Left kidney (tissue), 8 donors: ENCODE measurements around the gene EGR1. TPM values are rescaled to one million over a fixed set of nuclear protein-coding genes. Genes with fewer than 3 reads are reported as not detected.

Experiments used
- DNase-seq: peaks from one replicate; pipeline ENCODE4 v3.0.0-alpha.2; 2013
- long read RNA-seq, 8 donors: transcript quantifications; one replicate each; lab custom pipeline, GENCODE V29; 2026
- polyA plus RNA-seq: library from polyadenylated mRNA; unstranded; fragments of 120-200 nt; gene quantifications from one replicate; pipeline ENCODE4 v1.2.1, GENCODE V29; 2013; ENCODE audit not compliant: insufficient read length

Gene EGR1
- 244 TPM for polyA plus RNA-seq
- long read RNA-seq, donor 1, transcript EGR1-201 (2 exons, 3,138 nt): major isoform, 94 of 94 reads
- long read RNA-seq, donor 1, partial matches to known transcripts: 0 of 94 reads
- long read RNA-seq, donor 1, other reads (novel, unspliced or antisense): 0 of 94 reads
- long read RNA-seq, donor 2, transcript EGR1-201 (2 exons, 3,138 nt): major isoform, 12 of 12 reads
- long read RNA-seq, donor 2, partial matches to known transcripts: 0 of 12 reads
- long read RNA-seq, donor 2, other reads (novel, unspliced or antisense): 0 of 12 reads
- long read RNA-seq, donor 3, transcript EGR1-201 (2 exons, 3,138 nt): major isoform, 100 of 157 reads
- long read RNA-seq, donor 3, partial matches to known transcripts: 57 of 157 reads
- long read RNA-seq, donor 3, other reads (novel, unspliced or antisense): 0 of 157 reads
- long read RNA-seq, donor 4, transcript EGR1-201 (2 exons, 3,138 nt): major isoform, 11 of 11 reads
- long read RNA-seq, donor 4, partial matches to known transcripts: 0 of 11 reads
- long read RNA-seq, donor 4, other reads (novel, unspliced or antisense): 0 of 11 reads
- long read RNA-seq, donor 5, transcript EGR1-201 (2 exons, 3,138 nt): major isoform, 159 of 164 reads
- long read RNA-seq, donor 5, partial matches to known transcripts: 0 of 164 reads
- long read RNA-seq, donor 5, other reads (novel, unspliced or antisense): 5 of 164 reads
- long read RNA-seq, donor 6, transcript EGR1-201 (2 exons, 3,138 nt): major isoform, 82 of 94 reads
- long read RNA-seq, donor 6, partial matches to known transcripts: 12 of 94 reads
- long read RNA-seq, donor 6, other reads (novel, unspliced or antisense): 0 of 94 reads
- long read RNA-seq, donor 7, transcript EGR1-201 (2 exons, 3,138 nt): major isoform, 104 of 143 reads
- long read RNA-seq, donor 7, partial matches to known transcripts: 39 of 143 reads
- long read RNA-seq, donor 7, other reads (novel, unspliced or antisense): 0 of 143 reads
- long read RNA-seq, donor 8, transcript EGR1-201 (2 exons, 3,138 nt): major isoform, 18 of 31 reads
- long read RNA-seq, donor 8, partial matches to known transcripts: 13 of 31 reads
- long read RNA-seq, donor 8, other reads (novel, unspliced or antisense): 0 of 31 reads

GRCh38 chr5:138465261-138466124, at the start of gene EGR1:
Gene EGR1, plus strand, starts transcription at chr5:138465479. Its CDS starts 283 bp downstream, at chr5:138465762.
- peak; percentile 95 for DNase-seq

GRCh38 chr5:138418444-138418843, 46.8 kb upstream of the EGR1 start:
- DNase-seq: no peak

GRCh38 chr5:138425079-138425478, 40.2 kb upstream of the EGR1 start:
- no peak for DNase-seq

- DNase-seq: no peak
These were observed 29.3 kb upstream of the EGR1 start for GRCh38 chr5:138435943-138436342.

GRCh38 chr5:138438003-138438723, 27.1 kb upstream of the EGR1 start:
- DNase-seq: no peak

- DNase-seq: peak; percentile 69
These were observed 26.4 kb upstream of the EGR1 start, which contains the start of gene REEP2 for GRCh38 chr5:138438724-138439476. Gene REEP2, plus strand, starts transcription at chr5:138439057. Its CDS starts 152 bp downstream, at chr5:138439209.

GRCh38 chr5:138439477-138440158, 25.7 kb upstream of the EGR1 start:
- peak; percentile 14 for DNase-seq

GRCh38 chr5:138440159-138441073, 24.9 kb upstream of the EGR1 start:
- DNase-seq: no peak

- no peak for DNase-seq
These were observed 24.1 kb upstream of the EGR1 start for GRCh38 chr5:138441221-138441620.

- no peak for DNase-seq
These were observed 21.1 kb upstream of the EGR1 start for GRCh38 chr5:138444078-138444773.

- DNase-seq: no peak
These were observed 20.3 kb upstream of the EGR1 start for GRCh38 chr5:138444774-138445546.

GRCh38 chr5:138445547-138446271, 19.6 kb upstream of the EGR1 start:
- DNase-seq: no peak

GRCh38 chr5:138448070-138448469, 17.2 kb upstream of the EGR1 start:
- no peak for DNase-seq

GRCh38 chr5:138448481-138449398, 16.5 kb upstream of the EGR1 start:
- no peak for DNase-seq
